ENCODE measurements around the gene HAUS5.
A peak's percentile ranks its signal among the peaks of the same experiment; 100 is the strongest.
"Not testable (repeated sequence)": the region's sequence is repeated elsewhere in the genome, so short reads cannot be mapped to it uniquely, and the experiment has no call there.

Gene HAUS5, protein sequence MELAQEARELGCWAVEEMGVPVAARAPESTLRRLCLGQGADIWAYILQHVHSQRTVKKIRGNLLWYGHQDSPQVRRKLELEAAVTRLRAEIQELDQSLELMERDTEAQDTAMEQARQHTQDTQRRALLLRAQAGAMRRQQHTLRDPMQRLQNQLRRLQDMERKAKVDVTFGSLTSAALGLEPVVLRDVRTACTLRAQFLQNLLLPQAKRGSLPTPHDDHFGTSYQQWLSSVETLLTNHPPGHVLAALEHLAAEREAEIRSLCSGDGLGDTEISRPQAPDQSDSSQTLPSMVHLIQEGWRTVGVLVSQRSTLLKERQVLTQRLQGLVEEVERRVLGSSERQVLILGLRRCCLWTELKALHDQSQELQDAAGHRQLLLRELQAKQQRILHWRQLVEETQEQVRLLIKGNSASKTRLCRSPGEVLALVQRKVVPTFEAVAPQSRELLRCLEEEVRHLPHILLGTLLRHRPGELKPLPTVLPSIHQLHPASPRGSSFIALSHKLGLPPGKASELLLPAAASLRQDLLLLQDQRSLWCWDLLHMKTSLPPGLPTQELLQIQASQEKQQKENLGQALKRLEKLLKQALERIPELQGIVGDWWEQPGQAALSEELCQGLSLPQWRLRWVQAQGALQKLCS

DNA sequence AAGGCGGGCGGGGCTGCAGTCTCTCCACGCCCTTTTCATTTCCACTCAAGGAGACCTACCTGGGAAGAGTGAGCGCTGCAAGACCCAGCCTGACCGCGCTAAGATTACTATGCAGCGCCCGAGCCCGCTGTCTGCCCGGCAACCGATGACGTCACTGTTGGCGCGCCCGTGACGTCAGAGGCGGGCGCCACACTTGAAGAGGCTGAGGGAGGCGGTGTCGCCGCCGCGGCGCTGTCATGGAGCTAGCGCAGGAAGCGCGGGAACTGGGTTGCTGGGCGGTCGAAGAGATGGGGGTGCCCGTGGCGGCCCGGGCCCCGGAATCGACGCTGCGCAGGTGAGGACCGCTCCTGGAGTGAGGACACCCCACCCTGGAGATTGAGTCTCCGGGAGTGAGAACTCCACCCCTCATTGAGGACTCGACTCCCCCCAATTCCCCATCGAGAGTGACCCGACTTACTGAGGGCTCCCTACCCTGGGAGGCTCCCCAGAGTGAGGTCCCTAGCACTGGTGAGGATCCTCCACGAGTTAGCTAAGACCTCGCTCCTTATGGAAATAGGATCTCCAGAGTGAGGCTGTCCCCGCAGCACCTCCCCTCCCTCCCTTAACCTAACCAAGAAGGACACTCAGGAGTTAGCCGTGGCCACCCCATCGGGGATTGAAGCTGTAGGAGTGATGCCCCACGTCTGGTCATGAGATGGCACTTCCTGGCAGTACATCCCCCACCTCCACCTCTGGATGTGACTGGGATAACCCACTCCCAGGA lies at the start of gene HAUS5:
HAUS5 (plus strand) TSS at position 177 of the 763 bp plus-strand sequence; CDS start at position 237, 60 bp downstream.
- peak; percentile 29 for DNase-seq (ENCODE audit: low read depth)

DNA sequence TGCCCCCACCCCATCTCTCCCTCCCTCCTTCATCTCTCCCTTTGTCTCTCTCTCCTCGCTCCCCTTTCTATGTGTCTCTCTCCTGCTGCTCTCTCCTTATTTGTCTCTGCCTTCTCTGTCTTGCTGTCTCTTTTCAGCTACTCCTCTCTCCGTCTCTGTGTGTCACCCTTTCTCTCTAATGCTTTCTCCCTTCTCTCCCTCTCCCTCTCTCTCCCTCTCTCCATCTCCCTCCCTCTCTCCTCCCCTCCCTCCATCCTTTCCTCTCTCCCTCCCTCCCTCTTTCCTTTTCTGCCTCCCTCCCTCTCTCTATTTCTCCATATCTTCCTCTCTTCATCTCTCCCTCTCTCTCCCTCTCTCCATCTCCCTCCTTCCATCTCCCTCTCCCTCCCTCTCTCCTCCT lies 49.8 kb upstream of the HAUS5 start:
- DNase-seq (ENCODE audit: low read depth) = no peak

DNA sequence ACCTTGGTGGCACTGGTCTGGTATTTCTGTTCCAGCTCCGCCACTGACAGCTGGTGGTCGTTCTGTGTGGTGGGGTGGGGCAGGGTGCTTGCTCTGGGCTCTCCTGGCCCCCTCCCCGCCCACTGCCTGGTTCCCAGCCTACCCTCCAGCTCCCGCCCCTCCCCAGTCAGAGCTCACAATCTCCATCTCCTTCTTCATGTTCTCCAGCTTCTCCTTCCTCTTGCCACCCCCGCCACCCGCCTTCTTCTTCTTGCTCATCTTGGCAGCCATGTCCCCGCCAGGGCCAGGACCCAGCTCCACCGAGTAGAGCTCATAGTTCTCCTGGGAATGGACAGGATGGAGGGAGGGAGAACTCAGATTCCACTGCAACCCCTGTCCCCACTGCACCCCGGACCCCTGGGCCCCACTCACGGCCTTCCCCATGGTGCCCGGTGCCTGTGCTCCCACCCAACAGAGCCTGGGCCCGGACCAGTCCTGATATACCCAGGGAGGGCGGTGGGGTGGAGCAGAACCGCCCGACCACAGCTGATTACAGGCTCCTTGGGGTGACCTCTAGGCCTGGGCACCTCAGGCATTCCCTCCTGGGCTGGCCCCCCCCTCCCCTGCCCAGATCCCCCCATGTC lies 49.2 kb upstream of the HAUS5 start, which contains the start of gene ATP4A:
ATP4A (minus strand) TSS at position 452 of the 623 bp plus-strand sequence; CDS start at position 423, 29 bp downstream.
- no peak for DNase-seq (ENCODE audit: low read depth)

DNA sequence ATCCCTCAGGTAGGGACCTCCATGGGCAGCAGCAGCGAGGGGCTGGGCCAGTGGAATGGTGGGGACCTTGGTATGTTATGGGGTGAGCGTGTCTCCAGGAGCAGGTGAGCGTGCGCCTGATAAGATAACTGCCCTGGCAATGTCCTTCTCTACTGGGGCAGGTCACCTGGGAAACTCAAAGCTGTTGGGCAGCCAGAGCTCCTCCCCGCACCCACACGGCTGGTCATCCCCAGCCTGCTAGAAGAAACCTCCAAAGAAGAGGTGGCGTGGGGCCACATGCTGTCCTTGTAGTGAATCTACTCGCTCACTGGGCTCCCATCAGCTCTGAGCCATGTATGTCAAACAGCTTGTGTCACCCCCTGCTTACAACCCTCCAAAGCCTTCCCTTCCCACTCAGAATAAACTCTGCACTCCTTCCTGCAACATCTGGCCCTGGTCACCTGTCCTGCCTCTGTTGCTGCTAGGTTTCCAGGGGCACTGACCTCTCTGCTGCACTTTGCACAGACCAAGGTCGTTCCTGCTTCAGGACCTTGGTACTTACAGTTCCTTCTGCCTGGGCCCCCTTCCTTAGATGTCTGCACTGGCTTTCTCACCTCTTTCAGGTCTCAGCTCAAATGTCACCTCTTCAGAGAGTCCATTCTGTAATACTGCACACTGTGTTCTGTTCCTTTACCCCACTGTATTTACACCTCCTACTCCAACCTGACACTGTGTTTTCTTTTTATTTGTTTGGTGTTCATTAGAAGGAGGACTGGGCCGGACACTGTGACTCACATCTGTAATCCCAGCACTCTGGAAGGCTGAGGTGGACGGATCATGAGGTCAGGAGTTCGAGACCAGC lies 47.3 kb upstream of the HAUS5 start:
- no peak for DNase-seq (ENCODE audit: low read depth)

DNA sequence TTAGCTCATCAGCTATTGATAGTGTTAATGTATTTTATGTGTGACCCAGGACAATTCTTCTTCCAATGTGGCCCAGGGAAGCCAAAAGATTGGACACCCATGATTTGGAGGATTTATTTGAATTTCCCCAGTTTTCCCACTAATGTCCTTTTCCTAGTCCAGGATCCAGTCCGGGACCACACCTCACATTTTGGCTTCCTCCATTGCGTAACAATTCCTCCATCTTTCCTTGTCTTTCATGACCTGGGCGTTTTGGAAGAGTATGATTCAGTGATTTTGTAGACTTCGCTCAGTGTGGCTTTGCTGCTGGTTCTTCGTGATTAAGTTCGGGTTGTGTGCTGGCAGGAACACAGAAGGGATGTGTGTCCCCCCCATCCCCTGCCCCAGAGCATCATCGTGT lies 45.8 kb upstream of the HAUS5 start:
- no peak for DNase-seq (ENCODE audit: low read depth)

DNA sequence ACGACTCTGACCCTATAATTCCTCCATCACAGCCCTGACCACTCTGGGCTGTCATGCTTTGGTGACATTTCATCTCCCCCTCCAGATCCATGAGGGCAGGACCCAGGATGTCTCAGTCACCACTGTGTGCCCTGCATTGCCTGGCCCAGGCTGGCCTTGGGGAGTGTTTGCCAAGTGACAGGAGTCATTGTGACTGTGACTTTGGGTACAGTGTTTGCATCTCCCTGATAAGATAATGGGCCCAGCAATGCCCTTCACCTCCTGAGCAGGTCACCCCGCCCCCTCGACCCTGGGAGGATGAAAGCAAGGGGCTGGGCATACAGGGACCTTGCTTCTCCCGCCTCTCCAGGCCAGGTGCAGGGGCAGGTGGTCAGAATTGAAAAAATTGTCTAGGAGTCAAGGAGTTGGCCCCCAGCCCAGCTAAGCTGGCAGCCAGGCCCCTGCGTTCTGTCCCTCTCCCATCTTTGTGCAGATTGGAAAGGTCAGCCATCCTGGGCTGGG lies 43.2 kb upstream of the HAUS5 start:
- DNase-seq (ENCODE audit: low read depth) = no peak

DNA sequence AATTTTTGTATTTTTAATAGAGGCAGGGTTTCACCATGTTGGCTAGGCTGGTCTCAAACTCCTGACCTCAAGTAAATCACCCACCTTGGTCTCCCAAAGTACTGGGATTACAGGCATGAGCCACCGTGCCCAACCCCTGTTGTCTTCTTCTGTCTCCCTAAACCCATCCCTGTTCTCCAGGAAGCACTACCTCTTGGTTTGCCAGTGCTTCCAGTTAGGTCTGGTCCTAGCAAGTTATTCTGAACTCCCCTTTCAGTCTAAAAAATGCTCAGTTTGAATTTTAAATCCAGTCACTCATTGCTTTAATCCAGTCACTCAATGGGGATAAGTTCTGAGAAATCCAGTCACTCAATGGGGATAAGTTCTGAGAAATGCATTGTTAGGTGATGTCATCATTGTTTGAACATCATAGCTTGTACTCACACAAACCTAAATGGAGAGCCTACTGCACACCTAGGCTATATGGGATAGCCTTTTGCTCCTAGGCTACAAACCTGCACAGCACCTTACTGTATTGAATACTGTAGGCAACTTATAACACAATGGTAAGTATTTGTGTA lies 41.0 kb upstream of the HAUS5 start:
- DNase-seq (ENCODE audit: low read depth) = no peak

DNA sequence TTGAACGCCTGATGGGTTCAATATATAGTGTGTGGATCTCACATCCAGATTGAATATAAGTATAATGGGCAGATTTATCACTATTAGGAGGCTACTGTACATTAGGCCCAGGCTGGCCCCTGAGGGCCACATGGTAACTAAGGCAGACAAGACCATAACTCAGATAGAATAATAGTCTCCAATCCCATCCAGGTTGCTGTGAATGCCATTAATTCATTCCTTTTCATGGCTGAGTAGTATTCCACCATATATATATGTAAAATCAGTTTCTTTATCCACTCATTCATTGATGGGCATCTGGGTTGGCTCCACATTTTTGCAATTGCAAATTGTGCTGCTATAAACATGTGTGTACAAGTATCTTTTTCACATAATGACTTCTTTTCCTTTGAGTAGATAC lies 34.6 kb upstream of the HAUS5 start:
- DNase-seq (ENCODE audit: low read depth) = no peak

DNA sequence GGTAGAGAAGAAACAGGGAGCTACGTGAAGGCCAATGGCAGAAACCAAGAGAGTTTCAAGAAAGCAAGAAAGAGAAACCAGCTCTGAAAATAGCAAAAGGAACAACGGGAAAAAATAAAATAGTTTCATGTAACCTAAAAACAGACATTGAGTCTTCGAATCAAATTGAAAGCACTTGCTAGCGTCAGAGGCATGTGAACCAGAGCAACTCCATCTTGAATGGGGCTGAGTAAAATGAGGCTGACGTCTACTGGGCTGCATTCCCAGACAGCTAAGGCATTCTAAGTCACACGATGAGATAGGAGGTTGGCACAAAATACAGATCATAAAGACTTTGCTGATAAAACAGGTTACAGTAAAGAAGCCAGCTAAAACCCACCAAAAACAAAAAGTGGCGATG lies 33.8 kb upstream of the HAUS5 start:
- no peak for DNase-seq (ENCODE audit: low read depth)

DNA sequence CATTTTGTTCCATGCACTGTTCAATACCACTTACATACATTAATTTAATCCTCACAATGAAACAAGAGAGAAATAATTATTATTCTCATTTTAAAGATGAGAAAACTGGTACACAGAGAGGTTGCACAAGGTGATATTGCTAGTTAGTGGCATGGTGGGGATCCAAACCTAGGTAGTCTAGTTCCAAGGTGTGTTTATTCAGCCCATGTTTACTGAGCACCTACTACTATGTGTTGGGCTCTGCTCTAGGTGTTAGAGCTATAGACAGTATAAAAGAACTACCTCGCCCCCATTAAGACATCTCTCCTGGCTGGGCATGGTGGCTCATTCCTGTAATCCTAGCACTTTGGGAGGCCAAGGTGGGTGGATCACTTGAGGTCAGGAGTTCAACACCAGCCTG lies 29.8 kb upstream of the HAUS5 start:
- DNase-seq (ENCODE audit: low read depth) = no peak

DNA sequence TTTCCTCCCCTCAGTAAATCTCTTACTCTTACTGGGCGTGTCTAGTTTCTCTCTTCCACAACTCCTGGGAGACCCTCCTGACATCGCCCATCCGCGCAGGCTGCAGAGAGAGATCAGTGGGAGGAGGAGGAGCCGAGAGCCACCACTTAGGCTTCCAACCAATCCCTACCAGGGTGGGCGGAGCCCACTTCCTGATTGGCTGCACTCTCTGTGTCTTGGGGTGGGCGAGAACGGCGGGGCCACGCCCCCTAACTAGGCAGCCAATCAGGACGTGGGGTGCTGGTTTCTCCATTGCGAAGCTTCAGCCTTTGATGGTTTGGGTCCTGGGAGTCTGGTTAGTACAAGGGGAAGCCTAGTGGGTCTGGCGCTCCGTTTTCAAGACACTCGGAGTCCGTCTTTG lies 26.7 kb upstream of the HAUS5 start, which contains the start of gene PMIS2:
PMIS2 (plus strand) TSS at position 326 of the 400 bp plus-strand sequence. CDS start 87 bp downstream, outside the sequence.
- no peak for DNase-seq (ENCODE audit: low read depth)

DNA sequence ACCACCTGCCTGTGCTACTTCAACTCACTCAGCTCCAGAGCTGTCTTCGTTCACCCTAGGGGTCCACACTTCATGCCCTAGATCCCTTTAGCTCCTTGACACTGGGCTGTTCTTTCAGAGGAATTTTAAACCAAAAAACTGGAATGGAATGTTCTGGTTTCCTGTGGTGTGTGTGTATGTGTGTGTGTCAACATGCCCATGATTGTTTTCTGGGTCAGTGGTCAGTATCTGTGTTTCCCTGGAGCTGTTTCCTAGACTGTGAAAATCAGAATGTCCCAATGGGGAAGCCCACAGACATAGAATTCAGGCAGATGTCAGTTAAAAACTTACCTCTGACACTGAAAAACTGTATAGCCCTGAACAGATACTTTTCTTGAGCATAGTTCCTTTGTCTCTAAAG lies 25.2 kb upstream of the HAUS5 start:
- no peak for DNase-seq (ENCODE audit: low read depth)

DNA sequence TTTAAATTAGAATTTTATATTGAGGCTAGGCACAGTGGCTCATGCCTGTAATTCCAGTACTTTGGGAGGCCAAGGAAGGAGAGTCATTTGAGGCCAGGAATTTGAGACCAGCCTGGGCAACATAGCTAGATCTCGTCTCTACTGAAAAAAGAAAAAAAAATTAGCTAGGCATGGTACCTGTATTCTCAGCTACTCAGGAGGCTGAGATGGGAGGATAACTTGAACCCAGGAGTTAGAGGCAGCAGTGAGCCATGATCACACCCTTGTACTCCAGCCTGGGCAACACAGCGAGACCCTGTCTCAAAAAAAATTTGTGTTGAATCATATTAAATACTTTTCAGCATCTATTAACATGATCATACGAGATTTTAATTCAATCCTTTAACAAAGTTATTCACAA lies 21.7 kb upstream of the HAUS5 start:
- no peak for DNase-seq (ENCODE audit: low read depth)

DNA sequence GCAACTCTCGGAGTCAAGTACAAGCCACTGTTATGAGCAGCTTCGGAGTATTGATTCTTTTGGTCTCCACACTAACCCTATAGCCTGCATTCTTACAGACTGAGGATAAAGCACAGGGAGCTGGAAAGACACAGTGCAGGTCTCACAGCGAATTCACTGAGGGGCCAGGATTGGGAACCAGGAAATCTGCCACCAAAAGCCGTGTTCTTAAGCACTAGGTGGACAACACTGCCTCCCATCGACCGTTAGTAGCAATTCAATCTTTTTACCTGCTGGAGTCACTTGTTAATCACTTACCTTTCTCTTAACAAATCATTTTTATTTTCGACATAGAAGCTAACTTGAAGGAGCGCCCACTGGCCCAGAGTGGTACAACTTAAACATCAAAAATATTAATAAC lies 20.3 kb upstream of the HAUS5 start:
- DNase-seq (ENCODE audit: low read depth) = no peak

DNA sequence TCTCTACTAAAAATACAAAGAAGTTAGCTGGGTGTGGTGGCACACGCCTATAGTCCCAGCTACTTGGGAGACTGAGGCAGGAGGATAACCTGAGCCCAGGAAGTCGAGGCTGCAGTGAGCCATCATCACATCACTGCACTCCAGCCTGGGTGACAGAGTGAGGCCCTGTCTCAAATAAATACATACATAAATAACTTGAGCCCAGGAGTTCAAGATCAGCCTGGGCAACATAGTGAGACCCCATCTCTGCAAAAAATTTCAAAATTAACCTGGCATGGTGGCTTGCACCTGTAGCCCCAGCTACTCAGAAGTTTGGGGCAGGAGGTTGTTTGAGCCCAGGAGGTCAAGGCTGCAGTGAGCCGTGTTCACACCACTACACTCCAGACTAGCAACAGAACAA lies 17.5 kb upstream of the HAUS5 start:
- DNase-seq (ENCODE audit: low read depth) = not testable (repeated sequence)

DNA sequence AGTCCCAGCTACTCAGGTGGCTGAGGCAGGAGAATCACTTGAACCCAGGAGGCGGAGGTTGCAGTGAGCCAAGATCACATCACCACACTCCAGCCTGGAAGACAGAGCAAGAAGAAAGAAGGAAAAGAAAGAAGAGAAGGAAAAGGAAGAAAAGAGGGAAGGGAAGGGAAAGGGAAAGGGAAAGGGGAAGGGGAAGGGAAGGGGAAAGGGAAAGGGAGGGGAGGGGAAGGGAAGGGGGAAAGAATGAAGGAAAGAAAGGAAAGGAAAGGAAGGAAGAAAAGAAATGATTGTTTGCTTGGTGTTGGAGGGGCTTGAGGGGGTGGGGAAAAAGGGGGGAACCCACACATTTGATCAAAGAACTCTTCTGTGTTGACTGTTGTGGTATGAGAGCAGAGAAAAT lies 16.6 kb upstream of the HAUS5 start:
- DNase-seq (ENCODE audit: low read depth) = no peak

DNA sequence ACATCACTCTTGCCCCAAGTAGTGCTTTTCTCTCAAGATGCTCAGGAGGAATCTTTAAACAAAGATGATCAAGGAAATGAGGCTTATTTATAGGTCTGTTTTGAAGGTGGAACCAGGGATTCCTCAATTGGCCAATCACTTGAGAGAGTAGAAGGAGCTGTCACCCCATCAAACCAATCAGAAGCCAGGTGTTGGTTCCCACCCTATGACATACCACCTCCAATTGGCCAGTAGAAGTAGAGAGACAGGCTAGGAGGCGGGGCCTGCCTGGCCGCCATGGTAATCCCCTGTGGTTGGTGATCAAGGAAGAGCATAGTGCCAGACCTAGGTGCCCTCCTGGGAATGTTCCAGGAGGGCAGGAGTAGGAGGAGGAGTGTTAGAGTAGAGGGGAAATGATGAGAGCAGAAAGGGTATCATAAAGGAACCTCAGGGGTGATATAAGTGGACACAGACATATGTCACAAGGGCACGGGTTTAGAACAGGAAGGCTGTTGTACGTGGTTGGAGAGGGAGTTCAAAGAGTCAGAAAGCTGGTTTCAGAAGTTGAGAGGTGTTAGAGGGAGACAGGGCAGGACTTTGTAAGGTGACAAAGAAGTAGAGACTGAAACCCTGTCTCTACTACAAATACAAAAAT lies 16.1 kb upstream of the HAUS5 start:
- no peak for DNase-seq (ENCODE audit: low read depth)

DNA sequence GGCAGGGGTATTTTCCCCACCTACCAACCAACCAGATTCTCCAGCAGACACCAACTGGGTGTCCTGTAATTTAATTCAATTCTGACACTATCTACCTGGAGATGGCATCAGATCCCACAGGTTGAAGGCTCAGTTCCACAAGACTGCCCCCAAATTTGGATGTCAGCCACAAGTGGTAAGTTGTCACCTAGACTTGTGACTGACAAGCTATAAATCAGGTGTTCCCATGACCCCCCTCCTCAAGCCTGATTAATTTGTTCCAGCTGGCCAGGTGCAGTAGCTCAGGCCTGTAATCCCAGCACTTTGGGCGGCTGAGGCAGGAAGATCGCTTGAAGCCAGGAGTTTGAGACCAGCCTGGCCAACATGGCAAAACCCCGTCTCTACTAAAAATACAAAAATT lies 10.6 kb upstream of the HAUS5 start:
- DNase-seq (ENCODE audit: low read depth) = no peak

DNA sequence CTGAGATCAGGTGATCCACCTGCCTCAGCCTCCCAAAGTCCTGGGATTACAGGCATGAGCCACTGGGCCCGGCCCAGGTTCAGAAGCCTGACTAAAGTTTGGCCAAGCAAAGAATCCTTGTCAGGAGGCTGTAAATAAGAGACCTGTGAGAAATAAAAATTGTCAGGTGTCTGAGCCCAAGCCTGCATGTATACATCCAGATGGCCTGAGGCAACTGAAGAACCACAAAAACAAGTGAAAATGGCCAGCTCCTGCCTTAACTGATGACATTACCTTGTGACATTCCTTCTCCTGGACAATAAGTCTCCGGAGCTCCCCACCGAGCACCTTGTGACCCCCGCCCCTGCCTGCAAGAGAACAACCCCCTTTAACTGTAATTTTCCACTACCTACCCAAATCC lies 8.1 kb upstream of the HAUS5 start:
- not testable (repeated sequence) for DNase-seq (ENCODE audit: low read depth)

DNA sequence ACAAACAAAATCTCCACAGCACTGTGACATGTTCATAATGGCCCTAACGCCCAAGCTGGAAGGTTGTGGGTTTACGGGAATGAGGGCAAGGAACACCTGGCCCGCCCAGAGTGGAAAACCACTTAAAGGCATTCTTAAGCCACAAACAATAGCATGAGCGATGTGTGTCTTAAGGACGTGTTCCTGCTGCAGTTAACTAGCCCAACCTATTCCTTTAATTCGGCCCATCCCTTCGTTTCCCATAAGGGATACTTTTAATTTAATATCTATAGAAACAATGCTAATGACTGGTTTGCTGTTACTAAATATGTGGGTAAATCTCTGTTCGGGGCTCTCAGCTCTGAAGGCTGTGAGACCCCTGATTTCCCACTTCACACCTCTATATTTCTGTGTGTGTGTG lies 5.4 kb upstream of the HAUS5 start:
- DNase-seq (ENCODE audit: low read depth) = not testable (repeated sequence)

All from GM04503 (cell line).